NCI-H1092 treated with DMSO at 0.1 percent for 48 hours (cell line): ENCODE measurements around the gene OLA1.

Experiments used
- DNase-seq: peaks from one replicate; lab custom pipeline; 2025; lab: John Stamatoyannopoulos, UW

Gene OLA1

DNA sequence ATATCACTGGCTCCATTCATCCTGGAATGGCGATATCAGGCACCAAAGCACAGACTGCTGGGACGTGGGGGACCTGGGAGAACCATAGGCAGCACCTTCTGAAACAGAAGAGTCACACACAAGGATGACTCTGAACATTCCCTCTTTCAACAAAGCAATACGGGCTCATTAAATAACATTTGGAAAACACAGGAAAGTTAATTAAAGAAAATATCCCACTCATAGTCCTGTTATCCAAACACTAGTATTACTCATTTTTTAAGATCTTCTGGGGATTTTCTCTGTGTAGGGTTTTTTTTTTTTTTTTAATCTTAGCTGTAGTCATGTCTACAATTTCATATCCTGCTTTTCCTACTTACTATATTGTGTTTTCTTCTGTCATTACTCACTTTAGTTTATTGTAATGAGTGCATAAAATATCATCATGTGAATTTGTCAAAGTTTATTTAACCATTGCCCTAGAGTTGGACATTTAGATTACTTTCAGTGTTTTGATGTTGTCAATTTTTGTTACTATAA is 213.2 kb downstream of the OLA1 start:
- DNase-seq, result no peak

DNA sequence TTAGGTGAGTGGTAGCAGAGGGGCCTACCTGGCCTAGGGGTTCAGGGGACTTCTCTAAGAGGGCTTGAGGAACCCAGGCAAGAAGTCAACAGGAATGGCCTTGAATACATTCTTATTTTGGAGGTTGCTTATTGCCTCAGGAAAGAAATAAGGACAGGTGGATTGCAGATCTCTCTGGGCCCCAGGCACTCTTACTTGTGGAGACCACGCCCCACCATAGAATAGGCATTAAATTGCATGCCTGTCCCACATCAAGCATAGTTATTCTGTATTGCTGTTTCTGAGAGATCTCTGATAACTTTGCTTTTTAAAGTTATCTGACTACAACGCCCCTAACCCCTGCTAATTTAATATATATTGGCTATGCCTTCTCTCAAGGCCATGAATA is 215.2 kb downstream of the OLA1 start:
- DNase-seq, result no peak

DNA sequence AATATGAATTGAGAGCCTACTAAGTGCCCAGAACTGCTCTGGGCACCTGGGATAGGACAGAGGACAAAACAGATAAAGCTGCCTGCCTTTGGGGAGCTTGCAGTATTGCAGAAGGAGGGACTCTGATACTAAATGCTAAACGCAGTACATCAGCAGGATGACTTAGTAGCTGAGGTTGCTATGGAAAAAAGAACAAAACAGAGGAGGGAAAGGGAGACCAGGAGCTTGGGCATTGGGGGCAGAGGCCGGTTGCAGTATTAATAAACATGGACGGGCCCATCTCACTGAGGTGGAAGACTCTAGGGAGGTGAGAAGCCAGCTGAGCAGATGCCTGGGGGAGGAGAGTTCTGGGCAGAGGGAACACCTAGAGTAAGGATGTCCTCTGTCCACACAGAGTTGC is 217.1 kb downstream of the OLA1 start:
- no peak for DNase-seq

DNA sequence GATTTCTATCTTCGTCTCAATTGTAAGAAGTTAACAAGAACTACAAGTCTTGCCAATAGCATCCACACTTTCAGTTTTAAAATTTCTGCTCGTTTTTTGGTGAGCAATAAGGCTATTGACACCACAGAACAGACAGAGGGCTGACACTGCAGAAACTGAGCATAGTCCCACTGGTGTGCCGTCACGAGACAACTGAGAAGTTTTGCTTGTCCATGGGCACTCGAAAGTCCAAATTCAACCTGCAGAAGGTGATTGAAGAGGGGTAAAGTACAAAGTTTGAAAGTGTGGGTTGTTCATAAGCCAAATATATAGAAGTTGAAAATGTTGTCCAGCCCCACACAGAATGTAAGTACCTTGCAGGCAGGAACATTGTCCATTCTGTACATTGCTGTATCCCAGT is 219.4 kb downstream of the OLA1 start:
- DNase-seq, result no peak

DNA sequence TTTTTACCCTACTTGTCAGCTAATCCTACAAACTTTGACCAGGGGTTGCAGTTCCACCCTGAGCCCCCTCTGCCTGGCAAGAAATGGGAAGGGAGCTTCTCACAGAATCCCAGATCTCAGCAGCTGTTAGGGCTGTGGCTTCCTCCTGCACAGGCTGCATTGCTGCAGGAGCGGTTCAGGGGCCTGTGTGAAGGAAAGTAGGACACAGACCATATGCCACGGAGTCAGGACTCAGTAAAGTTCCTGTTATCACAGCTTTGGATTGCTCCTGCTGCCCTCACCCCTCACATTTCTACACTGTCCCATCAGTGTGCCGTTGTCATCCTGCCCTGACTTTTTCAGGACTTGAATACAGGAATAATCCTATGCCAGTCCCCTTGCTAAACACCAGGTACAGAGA is 220.4 kb downstream of the OLA1 start:
- no peak for DNase-seq

DNA sequence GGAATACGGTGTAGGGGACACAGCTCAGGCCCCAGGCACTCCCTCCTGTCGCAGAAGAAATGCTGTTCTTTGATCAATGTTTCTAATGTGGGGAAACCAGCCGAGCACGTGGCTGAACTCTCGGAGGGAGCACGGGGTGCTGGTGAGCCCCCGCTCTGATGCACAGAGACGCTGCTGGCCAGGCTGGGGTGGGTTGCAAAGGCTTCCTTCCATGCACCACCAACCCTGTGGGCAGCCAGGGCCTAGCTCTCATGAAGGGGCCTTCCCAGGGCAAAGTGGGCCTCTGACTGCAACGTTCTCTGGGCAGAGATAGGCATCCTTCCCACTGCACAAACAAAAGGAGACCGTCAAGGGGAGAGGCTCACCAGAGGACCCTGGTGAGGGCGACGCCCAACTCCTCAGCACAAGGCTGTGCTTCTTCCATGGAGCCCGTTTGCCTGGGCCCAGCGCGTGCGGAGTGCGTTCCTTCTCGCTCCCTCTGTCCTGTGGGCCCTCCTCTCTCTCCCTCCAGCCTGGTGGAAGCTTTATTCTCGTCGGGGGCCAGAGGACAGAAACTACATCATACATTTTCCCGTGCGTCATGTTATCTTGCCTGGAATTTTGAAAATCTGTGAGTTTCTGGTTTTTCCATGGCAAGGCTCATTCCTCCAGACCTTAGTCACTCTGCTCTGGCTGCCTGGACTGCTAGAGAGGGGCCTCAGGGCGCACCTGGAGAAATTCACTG is 222.0 kb downstream of the OLA1 start:
- DNase-seq, result no peak

DNA sequence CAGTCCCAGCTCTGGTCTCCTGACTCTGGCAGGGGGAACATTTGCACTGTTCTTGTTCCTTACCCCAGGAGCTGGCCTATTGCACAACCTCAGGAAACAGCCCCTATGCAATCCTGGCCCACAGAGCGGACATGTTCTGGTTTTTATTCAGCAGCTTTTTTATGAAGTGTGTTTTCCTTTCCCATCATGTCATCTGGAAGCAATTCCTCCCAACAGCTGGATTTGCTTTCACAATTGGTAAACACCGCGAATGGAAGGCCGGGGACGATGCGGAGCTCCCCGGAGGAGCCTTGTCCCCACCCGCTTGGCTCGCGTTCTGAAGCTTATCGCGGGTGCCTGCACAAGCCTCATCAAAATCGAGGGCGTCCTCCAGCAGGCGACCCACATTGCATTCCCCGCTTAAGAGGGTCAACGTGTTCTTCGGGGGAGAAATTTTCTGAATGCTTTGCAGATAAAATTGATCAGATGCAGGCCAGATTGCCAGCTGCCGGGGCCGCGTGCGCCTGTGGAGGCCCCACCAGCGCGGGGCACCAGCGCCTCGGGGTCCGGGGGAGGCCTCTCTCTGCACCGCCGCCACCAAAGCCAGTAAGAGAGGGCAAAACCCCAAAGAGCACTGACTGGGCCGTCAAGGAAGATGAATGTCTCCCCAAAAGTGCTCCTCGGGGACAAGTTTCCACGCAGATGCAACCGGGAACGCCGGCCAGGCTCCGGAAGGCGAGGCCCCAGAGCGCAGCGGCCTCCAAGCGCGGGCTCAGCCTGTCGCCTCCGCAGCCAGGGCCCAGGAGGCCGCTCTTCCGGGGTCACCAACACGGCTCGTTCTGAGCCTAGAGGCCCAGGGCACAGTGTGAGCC is 222.8 kb downstream of the OLA1 start:
- no peak for DNase-seq

DNA sequence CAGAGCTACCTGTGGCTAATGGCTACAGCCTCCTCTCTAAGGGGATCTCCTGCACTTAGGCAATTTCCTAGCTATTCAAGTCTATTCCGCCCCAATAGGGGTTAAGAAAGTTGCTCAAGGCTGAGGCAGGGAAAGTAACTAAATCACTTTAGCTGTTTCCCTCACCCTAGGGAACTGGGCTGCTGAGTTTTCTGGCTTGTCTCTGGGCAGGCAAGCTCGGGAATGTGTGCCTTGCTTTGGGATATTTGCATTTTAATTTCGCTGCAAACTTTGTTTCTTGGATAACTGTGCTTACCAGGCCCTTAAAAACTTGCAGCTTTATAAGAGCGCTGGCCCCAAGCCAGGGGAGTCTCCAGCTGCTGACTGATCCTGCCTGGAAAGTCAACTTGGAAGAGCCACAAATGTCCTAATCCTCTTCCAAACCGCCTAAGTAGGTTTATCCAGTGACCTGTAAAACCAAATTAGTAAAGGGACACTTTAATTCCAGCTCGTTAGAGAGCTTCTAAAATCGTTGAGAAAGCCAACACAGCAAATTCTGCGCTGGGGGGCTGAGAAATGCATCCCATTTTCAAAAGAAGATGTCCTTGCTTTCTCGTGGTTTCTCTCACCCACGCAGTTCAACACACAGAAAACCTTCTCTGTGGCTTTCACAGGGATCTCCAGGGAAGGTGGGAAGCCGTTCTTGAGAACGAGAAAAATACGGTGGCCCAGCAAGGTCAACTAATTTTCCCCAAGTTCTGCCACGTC is 223.6 kb downstream of the OLA1 start:
- DNase-seq, result no peak

DNA sequence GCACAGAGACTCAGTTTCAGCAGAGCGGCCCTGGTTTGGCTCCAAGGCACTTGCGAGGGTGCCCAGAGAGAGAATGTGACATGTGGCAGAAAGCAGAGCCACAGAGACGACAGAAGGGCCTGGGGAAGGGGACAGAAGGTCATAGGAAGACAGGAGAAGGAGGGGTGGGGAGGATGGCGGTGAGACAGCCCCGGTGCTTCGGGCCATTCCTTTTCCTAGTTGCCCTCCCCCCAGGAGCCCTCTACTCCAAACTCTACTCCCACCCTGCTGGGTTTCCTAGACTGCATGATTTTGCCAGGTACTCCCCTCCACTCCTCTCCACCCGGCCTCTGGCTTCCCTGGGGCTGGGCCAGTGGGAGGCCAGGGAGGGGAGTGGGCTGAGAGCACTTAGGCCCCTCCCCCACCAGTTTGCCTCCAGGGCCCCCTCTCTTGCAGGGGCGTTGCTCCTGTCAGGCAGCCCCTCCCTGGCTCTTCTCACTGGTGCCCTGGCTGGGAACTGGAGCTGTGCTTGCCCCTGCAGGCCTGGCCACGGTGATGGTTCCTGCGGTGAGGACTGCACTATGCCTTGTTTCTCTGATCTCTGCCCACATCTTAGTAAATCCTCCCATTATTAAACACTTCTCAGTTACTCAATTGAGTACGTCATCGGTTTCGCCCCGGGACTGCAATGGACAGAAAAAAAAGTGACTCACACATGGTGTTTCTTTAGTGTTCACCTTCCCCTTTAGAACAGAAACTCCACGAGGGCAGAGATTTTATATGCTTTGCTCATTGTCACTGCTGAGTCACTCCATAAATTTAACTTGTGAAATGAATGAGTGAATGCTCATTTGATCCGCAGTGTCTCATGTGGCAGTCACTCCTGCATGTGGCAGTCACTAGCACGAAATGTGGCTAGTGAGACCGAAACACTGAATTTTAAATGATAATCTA is 224.5 kb downstream of the OLA1 start:
- DNase-seq, result no peak
